Measurements from ENCODE around the gene ATP11A. TPM values are rescaled to one million over a fixed set of nuclear protein-coding genes. Genes with fewer than 3 reads are reported as not detected.

The ATP11A gene
- total RNA-seq, 1 experiment from 2014 or later: 80.4 TPM

DNA sequence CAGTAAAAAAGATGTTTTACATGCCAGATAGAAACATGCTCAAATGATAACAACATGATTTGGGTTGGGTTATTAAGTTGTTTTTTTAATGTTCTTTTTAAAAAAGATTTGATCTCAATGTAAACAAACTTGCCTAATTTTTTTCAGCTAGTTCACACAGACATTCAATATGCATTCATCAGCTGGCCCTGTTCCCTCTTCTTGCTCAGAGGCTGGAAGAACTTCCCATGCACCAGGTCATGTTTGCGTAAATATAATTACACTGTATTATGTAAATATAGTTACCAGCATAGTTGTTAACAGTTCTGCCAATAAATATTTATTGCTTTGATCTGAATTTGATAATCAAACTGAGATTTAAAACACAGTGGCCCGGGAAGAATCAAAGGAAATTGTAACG lies 70.6 kb downstream of the ATP11A start (continued):
- TF ChIP-seq, protein P1, sequence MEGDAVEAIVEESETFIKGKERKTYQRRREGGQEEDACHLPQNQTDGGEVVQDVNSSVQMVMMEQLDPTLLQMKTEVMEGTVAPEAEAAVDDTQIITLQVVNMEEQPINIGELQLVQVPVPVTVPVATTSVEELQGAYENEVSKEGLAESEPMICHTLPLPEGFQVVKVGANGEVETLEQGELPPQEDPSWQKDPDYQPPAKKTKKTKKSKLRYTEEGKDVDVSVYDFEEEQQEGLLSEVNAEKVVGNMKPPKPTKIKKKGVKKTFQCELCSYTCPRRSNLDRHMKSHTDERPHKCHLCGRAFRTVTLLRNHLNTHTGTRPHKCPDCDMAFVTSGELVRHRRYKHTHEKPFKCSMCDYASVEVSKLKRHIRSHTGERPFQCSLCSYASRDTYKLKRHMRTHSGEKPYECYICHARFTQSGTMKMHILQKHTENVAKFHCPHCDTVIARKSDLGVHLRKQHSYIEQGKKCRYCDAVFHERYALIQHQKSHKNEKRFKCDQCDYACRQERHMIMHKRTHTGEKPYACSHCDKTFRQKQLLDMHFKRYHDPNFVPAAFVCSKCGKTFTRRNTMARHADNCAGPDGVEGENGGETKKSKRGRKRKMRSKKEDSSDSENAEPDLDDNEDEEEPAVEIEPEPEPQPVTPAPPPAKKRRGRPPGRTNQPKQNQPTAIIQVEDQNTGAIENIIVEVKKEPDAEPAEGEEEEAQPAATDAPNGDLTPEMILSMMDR (IDR thresholded peaks at IDR 0.05 in 2 of 3, conservative IDR thresholded peaks at IDR 0.05 in 1 of 3; ENCODE audit: borderline replicate concordance in 1 of 3, insufficient read depth in 1 of 3, low read depth in 2 of 3, low read length in 2 of 3): no peak
- TF ChIP-seq, protein P2, sequence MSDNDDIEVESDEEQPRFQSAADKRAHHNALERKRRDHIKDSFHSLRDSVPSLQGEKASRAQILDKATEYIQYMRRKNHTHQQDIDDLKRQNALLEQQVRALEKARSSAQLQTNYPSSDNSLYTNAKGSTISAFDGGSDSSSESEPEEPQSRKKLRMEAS (IDR thresholded peaks at IDR 0.05): no peak

DNA sequence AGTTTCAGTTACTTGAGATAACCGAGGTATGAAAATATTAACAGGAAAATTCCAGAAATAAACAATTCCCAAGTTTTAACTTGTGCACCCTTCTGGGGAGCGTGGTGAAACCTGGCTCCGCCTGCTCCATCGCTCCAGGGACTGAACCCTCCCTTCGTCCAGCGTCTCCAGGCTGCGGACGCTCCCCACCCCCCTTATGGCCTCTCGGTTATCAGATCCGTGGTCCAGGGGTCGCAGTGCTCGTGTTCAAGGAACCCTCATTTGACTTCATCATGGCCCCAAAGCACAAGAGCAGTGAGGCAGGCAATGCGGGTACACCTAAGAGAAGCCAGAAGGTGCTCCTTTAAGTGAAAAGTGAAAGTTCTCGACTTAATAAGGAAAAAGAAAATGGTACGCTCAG lies 71.1 kb downstream of the ATP11A start:
- ATAC-seq (no peak), DNase-seq (ENCODE audit: low read depth, low spot score) (no peak)
- no peak overlapping the region for H3K4me2 ChIP-seq (ENCODE audit: low read length)
- H3K4me1 ChIP-seq (ENCODE audit: control insufficient read depth in 1 of 2, insufficient read depth in 2 of 2, low read length in 2 of 2): no peaks in the 10 kb centered on the region
- TF ChIP-seq, protein P1 (IDR thresholded peaks at IDR 0.05 in 2 of 3, conservative IDR thresholded peaks at IDR 0.05 in 1 of 3; ENCODE audit: borderline replicate concordance in 1 of 3, insufficient read depth in 1 of 3, low read depth in 2 of 3, low read length in 2 of 3): no peak
- TF ChIP-seq EGR1 (IDR thresholded peaks at IDR 0.05; ENCODE audit: low read depth) (no peak), TCF7L2 (IDR thresholded peaks at IDR 0.05; ENCODE audit: borderline replicate concordance, extremely low read depth, insufficient read depth, insufficient read length) (no peak), SP1 (IDR thresholded peaks at IDR 0.05; ENCODE audit: low read depth) (no peak)
- no peak overlapping the region for H3K9ac ChIP-seq (ENCODE audit: low read length)
- H3K36me3 ChIP-seq (ENCODE audit: control insufficient read depth in 1 of 2, insufficient read depth in 2 of 2, low read length in 2 of 2): no peaks in the 10 kb centered on the region
- no peaks in the 10 kb centered on the region for H3K27me3 ChIP-seq (ENCODE audit: insufficient read depth, low read length)
- BruUV-seq (replicated peaks): no TSS peak
- ChIA-PET RAD21 (ENCODE audit: low non-redundant PET in 1 of 2, low total read pairs in 2 of 2, uncharacterized antibody in 2 of 2, unreplicated experiment in 2 of 2) (no interaction called here), POLR2A (no interaction called here), CTCF (no interaction called here)
- H3K9me3 ChIP-seq (ENCODE audit: control insufficient read depth in 1 of 2, insufficient read depth in 1 of 2, low read depth in 1 of 2, low read length in 2 of 2): no peaks in the 10 kb centered on the region
- no peaks in the 10 kb centered on the region for H3K9me2 ChIP-seq (ENCODE audit: insufficient read depth)
- H2AFZ ChIP-seq (ENCODE audit: low read depth, low read length, poor library complexity, severe bottlenecking): no peak overlapping the region
- intact Hi-C loops (cut with micrococcal nuclease): no loop called here
- no peak overlapping the region for H3K4me3 ChIP-seq (replicated peaks in 1 of 2; ENCODE audit: low read depth in 1 of 2, low read length in 2 of 2)
- no peak overlapping the region for H3K27ac ChIP-seq (ENCODE audit: low read depth, low read length)
- H4K20me1 ChIP-seq (ENCODE audit: insufficient read depth): no peaks in the 10 kb centered on the region
- peaks cover 9% of the 10 kb centered on the region; the same call in 1 of the 2 replicates for H3K79me2 ChIP-seq (ENCODE audit: insufficient read depth, low read length)

All from HCT116 (cell line).